HG03565 (cell line): Measurements from ENCODE around the gene CRIM1.

ENCODE experiments used
- ATAC-seq: cut with Tn5 transposase; IDR thresholded peaks from one replicate; pipeline ENCODE4 v1.9.1; 2021; ENCODE audit warnings: mild to moderate bottlenecking, moderate library complexity; ENCODE audit not compliant: unreplicated experiment

CRIM1 gene

GRCh38 chr2:36541891-36542595 lies 186.5 kb downstream of the CRIM1 start:
- no peak for ATAC-seq

GRCh38 chr2:36544638-36545338 lies 189.2 kb downstream of the CRIM1 start:
- ATAC-seq: no peak

DNA sequence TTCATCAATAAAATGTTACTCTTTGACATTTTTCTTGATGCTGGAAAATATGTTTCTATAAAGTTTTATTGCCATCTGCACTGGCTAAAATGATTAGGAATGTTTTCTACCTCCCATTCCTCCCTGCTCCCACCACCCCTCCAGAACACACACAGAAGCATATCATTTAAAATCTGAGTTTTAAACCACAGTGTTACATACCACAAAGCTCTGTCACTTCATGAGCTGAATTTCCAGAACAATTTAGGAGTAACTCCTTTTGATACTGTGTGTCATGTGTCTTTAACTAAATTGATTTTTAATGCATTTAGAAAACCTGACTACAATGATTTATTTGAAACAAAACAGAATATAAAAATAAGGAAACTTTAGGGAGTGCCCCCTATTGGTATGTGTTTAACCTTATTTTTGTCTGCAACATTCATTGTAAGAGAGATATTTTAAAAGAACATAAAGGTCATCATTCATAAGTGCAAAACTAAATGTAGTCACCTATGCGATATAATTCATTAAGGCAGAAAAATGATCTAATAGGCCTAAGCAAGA lies 190.4 kb downstream of the CRIM1 start:
- no peak for ATAC-seq

DNA sequence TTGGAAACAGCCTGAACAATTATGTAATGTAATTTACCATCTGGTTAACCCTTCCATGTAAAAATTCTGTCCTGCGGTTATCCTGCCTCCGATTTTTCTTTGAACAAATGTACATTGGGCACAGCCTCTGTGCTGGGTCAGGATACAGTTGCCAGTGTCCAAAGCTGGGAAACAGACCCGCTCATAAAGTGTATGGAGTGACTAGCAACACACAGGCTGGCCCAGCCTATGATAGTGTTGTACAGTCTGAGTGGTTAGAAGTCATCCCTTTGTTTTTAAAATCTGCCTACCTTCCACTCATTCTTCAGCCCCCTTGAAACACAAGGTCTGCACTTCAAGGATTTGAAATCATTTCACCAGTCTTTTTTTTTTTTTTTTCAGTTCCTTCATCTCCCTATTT lies 192.3 kb downstream of the CRIM1 start:
- no peak for ATAC-seq

DNA sequence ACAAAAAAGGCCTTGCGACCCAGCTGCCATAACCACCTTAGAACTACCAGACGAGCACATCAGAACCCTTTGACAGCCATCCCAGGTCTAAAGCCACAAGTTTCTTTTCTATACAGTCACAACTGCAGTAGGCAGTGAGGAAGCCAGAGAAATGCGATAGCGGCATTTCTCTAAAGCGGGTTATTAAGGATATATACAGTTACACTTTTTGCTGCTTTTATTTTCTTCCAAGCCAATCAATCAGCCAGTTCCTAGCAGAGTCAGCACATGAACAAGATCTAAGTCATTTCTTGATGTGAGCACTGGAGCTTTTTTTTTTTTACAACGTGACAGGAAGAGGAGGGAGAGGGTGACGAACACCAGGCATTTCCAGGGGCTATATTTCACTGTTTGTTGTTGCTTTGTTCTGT lies 193.6 kb downstream of the CRIM1 start:
- ATAC-seq: no peak

DNA sequence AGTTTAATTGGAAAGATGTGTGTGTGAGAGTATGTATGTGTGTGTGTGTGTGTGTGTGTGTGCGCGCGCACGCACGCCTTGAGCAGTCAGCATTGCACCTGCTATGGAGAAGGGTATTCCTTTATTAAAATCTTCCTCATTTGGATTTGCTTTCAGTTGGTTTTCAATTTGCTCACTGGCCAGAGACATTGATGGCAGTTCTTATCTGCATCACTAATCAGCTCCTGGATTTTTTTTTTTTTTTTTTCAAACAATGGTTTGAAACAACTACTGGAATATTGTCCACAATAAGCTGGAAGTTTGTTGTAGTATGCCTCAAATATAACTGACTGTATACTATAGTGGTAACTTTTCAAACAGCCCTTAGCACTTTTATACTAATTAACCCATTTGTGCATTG lies 194.4 kb downstream of the CRIM1 start:
- no peak for ATAC-seq

GRCh38 chr2:36553683-36554082 lies 198.1 kb downstream of the CRIM1 start:
- ATAC-seq: no peak

DNA sequence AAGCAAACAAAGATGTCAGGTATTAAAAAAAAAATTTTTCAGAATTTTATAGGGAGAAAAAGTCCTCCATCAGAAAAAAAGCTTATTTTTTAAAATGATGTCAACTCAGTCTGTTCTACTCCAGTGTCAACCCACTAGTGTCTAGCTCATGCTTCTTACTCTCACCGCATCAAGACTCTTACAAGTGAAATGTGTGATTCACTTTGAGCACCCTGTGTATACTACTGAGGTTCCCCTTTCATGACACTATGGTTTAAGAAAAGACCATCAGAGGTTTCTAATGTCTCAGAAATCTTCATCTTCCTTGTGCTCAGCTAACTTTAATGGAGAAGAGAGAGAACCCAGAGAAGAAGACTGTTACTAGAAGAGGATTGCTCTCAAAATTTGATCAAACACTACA lies 199.0 kb downstream of the CRIM1 start:
- no peak for ATAC-seq

GRCh38 chr2:36555789-36556188 lies 200.2 kb downstream of the CRIM1 start:
- no peak for ATAC-seq

- no peak for ATAC-seq
These were observed 201.3 kb downstream of the CRIM1 start for GRCh38 chr2:36556842-36557241.

DNA sequence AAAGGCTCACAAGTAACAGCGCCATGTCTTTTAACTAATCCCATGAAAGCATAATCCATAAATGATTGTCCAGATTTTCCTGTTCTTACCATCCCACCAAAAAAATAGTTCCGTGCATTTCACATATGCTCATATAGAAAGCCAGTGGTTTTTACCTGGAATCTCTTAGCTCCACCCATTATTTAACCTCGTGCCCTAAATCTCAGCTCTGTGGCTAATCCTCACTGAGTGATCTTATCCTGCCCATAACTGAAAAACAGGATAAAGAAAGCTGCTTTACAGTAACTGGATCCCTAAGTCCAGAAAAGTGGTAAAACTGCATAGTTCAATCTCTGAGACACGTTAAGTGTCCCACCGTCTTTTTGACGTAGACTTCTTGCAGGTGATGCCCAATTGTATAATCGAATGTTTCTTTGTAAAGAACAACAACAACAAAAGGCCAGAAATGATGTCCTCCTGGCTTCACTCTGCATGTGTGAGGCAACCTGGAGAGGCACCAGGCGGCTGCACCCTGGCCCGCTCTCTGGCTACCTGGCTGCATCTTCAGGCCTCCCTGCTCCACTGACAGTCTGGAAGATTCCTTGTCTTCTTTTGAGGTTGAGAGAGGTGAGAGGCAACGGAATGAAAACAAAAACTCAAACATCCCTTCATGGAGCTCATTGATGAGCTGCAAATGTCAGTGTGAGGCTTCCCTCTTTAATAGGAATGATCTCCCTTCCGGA lies 203.8 kb downstream of the CRIM1 start:
- ATAC-seq: no peak

- no peak for ATAC-seq
These were observed 205.1 kb downstream of the CRIM1 start for GRCh38 chr2:36560726-36561125.

DNA sequence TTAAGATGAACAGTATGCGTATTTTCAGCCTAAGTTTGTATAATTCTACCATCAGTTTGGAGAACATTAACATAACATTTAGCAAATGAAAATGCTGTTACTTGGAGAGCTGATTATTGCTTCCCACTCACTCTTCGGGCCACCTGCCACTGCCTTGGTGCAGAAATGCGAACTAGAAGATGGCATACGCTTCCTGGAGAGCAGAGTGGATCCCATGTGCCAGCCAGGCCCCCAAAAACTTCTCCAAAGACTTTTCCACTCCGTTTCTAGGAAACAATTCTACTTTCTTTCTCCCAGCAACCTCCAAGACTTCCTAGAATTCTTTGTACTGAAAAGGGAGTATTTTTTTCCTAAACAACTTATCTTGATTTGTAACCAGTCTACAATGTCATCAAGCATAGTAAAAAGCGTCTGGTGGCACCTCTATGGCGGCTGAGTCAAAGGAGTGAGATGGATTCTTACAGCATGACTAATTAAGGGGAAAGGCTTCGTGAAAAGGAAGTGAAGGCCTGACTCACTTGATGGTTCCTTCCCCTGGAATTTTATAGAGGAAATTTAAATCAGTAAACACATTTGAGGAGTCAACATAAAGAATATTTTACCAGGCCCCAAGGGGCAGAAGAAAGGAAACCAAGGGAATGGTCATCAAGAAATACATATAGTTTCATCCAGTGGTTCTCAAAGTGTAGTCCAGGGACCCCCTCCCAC lies 205.8 kb downstream of the CRIM1 start:
- no peak for ATAC-seq

GRCh38 chr2:36562240-36562639 lies 206.7 kb downstream of the CRIM1 start:
- no peak for ATAC-seq

DNA sequence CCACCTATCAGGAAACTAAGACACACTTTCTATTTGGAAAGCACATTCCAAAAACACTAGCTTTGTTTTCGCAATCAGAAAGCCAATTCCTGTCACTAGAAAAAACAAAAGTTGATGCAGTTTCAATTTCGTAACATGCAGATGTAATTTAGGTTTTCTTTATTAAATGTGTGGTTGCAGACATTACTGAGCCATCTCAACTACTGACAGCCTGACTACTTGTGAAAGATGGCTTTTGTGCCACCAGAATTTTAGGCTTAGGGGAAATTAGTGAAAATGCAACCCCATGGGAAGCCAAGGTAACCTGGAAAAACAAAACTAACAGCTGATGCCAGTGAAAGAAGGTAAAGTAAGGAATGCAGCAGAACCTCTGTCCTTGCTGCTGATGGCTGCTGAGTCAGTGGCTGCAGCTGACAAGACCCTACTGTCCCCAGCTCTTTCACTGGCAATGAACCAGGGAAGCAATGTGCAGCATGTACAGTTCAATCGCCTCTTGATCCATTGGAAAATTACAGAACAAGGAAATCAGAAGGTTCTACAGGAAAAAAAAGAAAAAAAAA lies 207.5 kb downstream of the CRIM1 start:
- ATAC-seq: no peak

DNA sequence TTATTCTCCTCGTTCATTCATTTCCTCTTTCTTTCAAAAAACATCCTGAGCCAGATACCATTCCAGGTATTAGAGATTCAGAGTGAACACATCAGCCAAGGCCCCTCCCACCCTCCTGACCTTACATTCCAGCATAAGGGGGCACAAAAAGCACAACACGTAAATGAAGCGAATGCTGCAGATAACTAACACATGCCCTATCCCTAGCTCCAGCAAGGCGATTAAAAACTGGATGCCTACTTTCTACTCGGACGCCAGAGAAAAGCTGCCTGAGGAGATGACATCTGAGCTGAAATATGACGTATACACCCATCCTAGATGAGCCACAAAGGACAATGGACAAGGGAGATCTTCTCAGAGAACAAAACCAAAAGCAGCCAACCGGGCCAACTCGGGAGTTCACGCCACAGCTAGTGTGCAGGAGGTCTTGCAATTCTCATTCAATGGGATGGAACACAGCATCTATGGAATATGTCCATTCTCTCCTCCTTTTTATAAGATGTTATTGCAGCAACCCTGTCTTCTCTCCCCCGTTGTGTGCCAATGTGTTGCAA lies 208.9 kb downstream of the CRIM1 start:
- ATAC-seq: no peak

DNA sequence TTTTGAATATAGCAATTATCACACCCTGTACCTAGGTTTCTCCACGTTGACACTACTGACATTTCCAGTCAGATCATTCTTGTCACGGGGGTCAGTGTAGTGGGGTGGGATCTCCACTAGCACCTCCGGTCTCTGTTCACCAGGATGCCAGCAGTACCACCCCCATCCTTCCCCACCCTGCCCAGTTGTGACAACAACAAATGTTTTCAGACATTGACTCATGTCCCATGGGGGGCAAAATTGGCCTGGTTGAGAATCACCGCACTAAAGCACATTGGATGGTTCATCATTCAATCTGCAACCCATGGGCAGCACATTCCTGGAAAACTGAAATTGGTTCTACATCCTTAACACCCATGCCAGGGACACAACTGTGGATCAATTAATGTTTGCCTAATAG lies 210.1 kb downstream of the CRIM1 start:
- ATAC-seq: no peak

GRCh38 chr2:36566887-36567286 lies 211.3 kb downstream of the CRIM1 start:
- ATAC-seq: no peak

DNA sequence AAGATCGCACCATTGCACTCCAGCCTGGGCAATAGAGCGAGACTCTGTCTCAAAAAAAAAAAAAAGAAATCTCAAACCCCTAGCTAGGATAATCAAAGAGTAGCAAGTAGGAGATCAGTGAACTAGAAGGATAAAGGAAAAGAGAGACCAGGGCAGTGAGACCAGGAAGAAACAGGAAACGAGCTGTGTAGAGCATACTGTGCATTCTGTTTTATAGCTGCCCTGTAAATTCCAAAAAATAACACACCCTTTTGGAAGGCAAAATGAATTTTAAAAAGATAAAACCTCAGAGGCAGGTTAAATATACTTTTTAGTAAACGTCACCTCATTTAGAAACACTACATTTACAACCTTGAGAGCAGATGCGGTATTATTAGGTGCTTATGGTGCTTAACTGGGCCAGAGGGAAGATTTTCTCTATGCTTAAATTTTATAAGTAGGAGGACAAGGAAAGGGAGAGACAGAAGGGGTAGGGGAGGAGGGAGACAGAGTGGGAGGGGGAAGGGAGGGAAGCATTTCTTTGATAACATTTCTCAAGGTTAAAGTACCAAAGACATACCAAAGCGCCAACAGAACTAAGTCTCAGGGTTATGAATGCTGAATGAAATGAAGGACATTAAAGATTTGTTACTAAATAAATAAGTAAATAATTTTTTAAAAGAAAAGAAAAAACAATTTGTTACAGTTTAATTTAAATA lies 212.3 kb downstream of the CRIM1 start:
- ATAC-seq: no peak
